ENCODE data around the gene CCDC97.

DNA sequence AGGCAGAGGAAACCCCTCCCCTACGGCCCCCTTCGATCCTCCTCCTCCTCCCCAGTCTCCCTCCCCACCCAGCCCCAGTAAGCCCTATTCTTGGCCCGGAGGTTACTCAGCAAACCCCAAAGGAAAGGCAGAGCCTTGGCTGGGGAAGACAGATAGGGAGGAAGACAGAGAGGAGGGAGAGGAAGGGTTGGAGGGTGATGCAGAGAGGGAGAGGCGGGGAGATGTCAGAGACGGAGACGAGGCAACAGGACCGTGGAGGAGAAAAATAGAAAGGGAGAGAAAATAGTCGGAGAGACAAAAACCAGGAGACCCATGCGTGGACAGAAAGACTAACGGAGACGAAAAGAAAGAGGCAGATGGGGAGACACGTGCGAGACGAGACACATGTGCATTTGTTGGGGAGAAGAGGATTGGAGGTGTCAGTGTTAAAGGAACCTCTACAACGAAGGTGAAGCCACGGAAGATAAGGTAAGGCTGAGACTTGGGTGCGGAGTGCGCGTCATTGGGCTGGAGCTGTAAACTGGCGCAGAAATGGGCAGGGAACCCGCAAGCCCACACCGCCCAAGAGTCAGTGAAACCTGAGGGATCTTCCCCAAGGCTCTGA is 40.9 kb downstream of the CCDC97 start:
- TF ChIP-seq EZH2 (optimal IDR thresholded peaks at IDR 0.05; ENCODE audit: low read depth, low read length) (no peak), EZH2phosphoT487 (IDR thresholded peaks at IDR 0.05; ENCODE audit: low read length) (no peak)
- TF ChIP-seq, protein P1, sequence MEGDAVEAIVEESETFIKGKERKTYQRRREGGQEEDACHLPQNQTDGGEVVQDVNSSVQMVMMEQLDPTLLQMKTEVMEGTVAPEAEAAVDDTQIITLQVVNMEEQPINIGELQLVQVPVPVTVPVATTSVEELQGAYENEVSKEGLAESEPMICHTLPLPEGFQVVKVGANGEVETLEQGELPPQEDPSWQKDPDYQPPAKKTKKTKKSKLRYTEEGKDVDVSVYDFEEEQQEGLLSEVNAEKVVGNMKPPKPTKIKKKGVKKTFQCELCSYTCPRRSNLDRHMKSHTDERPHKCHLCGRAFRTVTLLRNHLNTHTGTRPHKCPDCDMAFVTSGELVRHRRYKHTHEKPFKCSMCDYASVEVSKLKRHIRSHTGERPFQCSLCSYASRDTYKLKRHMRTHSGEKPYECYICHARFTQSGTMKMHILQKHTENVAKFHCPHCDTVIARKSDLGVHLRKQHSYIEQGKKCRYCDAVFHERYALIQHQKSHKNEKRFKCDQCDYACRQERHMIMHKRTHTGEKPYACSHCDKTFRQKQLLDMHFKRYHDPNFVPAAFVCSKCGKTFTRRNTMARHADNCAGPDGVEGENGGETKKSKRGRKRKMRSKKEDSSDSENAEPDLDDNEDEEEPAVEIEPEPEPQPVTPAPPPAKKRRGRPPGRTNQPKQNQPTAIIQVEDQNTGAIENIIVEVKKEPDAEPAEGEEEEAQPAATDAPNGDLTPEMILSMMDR (IDR thresholded peaks at IDR 0.05; ENCODE audit: low read length), result no peak
